Omental fat pad (tissue), 4 donors: Measurements from ENCODE around the gene ZDHHC23. TPM values are rescaled to one million over a fixed set of nuclear protein-coding genes. Genes with fewer than 3 reads are reported as not detected.

Experiments used
- ATAC-seq: fragments of 150-250 bp; one replicate; pipeline ENCODE4 v1.9.1; 2016; ENCODE audit warnings: mild to moderate bottlenecking, moderate library complexity; ENCODE audit not compliant: low FRiP score
- DNase-seq: peaks from one replicate; pipeline ENCODE4 v3.0.0-alpha.2; 2019; ENCODE audit warnings: low spot score
- CTCF ChIP-seq, 3 donors: fragments of 450-650 bp; IDR thresholded peaks; one replicate each; pipeline ENCODE4 v1.5.1; 2016 to 2017; ENCODE audit warnings: antibody characterized with exemption in 3 of 3, mild to moderate bottlenecking in 3 of 3, moderate library complexity in 2 of 3
- total RNA-seq, 4 donors: library from RNA; depleted of rRNA; stranded (reverse); fragments of >200 nt; gene quantifications; one replicate each; pipeline ENCODE4 v1.1.0, GENCODE V29; 2016

Gene ZDHHC23
- total RNA-seq, 4 donors from 2014 or later = 3.2 to 5.5 (median 4.8) TPM

GRCh38 chr3:113954091-113954685 lies 6.4 kb downstream of the ZDHHC23 start:
- ATAC-seq (no peak), DNase-seq (no peak)
- no peak for TF ChIP-seq CTCF (IDR thresholded peaks at IDR 0.05)

GRCh38 chr3:113963879-113964278 lies 16.1 kb downstream of the ZDHHC23 start:
- TF ChIP-seq CTCF (IDR thresholded peaks at IDR 0.05) = no peak
- DNase-seq (no peak), ATAC-seq (no peak)

- no peak for TF ChIP-seq CTCF (IDR thresholded peaks at IDR 0.05)
- ATAC-seq (no peak), DNase-seq (no peak)
Observed at GRCh38 chr3:113966172-113966571, 18.4 kb downstream of the ZDHHC23 start.

GRCh38 chr3:113968986-113969385 lies 21.2 kb downstream of the ZDHHC23 start:
- DNase-seq (no peak), ATAC-seq (peak; percentile 54)
- TF ChIP-seq CTCF (IDR thresholded peaks at IDR 0.05) = no peak

- no peak for ATAC-seq
Observed at GRCh38 chr3:113977822-113978221, 30.0 kb downstream of the ZDHHC23 start.

GRCh38 chr3:113979916-113980315 lies 32.1 kb downstream of the ZDHHC23 start:
- TF ChIP-seq CTCF (IDR thresholded peaks at IDR 0.05) = no peak
- ATAC-seq (no peak), DNase-seq (no peak)

More at GRCh38 chr3:113977822-113978221, 30.0 kb downstream of the ZDHHC23 start:
- TF ChIP-seq CTCF (IDR thresholded peaks at IDR 0.05) = no peak
- DNase-seq = no peak

- ATAC-seq (no peak), DNase-seq (no peak)
- TF ChIP-seq CTCF (IDR thresholded peaks at IDR 0.05) = no peak
Observed at GRCh38 chr3:113981803-113982202, 34.0 kb downstream of the ZDHHC23 start.
